ENCODE data around the gene UBL4B.

The UBL4B gene

GRCh38 chr1:110159168-110159567, 46.9 kb downstream of the UBL4B start:
- no peak for DNase-seq

- no peak for DNase-seq
These were observed 48.4 kb downstream of the UBL4B start for GRCh38 chr1:110160538-110161100.

DNA sequence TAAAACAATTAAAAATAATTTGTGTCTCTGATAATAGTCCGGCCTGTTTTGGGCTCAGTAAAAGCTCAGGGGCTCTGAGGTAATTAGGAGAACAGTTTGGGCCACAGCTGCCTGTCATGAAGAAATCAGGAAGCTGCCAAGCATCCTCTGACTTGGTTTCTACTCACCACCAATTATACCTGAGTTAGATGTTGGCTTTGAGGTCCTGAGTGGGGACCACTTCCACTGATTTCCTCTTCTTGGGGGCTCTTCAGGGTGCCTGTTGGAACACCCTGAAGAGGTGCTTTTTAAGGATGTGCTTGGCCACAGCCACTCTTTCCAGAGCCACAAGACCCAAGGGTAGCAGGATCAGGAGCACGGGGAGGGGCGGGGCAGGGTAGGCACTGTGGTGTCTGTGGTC, 48.9 kb downstream of the UBL4B start:
- DNase-seq = no peak

DNA sequence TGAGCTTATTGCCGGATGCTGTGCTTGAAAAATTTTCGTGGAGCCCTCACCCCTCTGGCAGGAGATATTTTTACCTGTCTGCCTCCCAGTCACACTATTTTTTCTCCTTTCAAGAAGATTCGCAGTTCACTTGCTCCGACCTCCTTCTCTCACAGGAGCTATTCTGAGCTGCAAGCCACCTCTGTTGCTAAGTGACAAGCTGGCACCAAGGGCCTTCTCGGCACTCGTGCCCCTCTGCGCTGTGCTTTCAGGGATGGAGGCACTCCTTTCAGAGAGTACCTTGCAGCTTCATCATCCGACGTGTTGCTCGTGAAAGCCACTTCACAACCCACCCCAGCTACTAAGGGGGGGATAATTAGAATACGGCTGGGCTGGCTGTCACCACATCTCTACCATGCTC, 49.6 kb downstream of the UBL4B start:
- DNase-seq = no peak

Measured in hematopoietic multipotent progenitor cell treated with erythropoietin and hydrocortisone succinate and interleukin-3 and kit ligand, for 4 days (in vitro differentiated cells).